Liver (tissue), 9 donors: ENCODE measurements around the gene C2CD2. TPM values are rescaled to one million over a fixed set of nuclear protein-coding genes. Genes with fewer than 3 reads are reported as not detected.

Source experiments
- DNase-seq: peaks from one replicate; pipeline ENCODE4 v3.0.0-alpha.2; 2017; ENCODE audit warnings: low spot score
- H3K27ac ChIP-seq, 2 donors: one replicate each; pipeline ENCODE4 v1.7.0; 2013; ENCODE audit warnings: inconsistent platforms in 2 of 2, low read length in 2 of 2, control low read depth in 1 of 2, low read depth in 1 of 2, mild to moderate bottlenecking in 1 of 2
- H3K27me3 ChIP-seq, 4 donors: one replicate each; pipeline versions ENCODE4 v1.6.1 to v1.7.0; 2013; ENCODE audit warnings: low read length in 3 of 4, inconsistent platforms in 1 of 4, mild to moderate bottlenecking in 1 of 4, moderate library complexity in 1 of 4; ENCODE audit not compliant: control insufficient read depth in 4 of 4, insufficient read depth in 4 of 4
- H3K36me3 ChIP-seq, 4 donors: one replicate each; pipeline versions ENCODE4 v1.6.1 to v1.7.0; 2013; ENCODE audit warnings: low read length in 3 of 4, mild to moderate bottlenecking in 3 of 4, low read depth in 1 of 4, moderate library complexity in 1 of 4; ENCODE audit not compliant: control insufficient read depth in 4 of 4, insufficient read depth in 3 of 4
- H3K4me1 ChIP-seq, 4 donors: one replicate each; pipeline versions ENCODE4 v1.6.1 to v1.7.0; 2013; ENCODE audit warnings: low read length in 3 of 4, mild to moderate bottlenecking in 3 of 4, moderate library complexity in 1 of 4; ENCODE audit not compliant: control insufficient read depth in 4 of 4, insufficient read depth in 4 of 4
- H3K4me3 ChIP-seq, 3 donors: one replicate each; pipeline versions ENCODE4 v1.6.1 to v1.7.0; 2013; ENCODE audit warnings: low read length in 3 of 3, control low read depth in 1 of 3, low read depth in 1 of 3, mild to moderate bottlenecking in 1 of 3
- H3K9ac ChIP-seq, 2 donors: one replicate each; pipeline ENCODE4 v1.7.0; 2013; ENCODE audit warnings: low read length in 2 of 2, mild to moderate bottlenecking in 2 of 2, moderate library complexity in 2 of 2, control low read depth in 1 of 2, low read depth in 1 of 2
- H3K9me3 ChIP-seq, 4 donors: one replicate each; pipeline versions ENCODE4 v1.6.1 to v1.7.0; 2013; ENCODE audit warnings: low read length in 3 of 4; ENCODE audit not compliant: control insufficient read depth in 4 of 4
- CTCF ChIP-seq: fragments of 150-350 bp; IDR thresholded peaks from 2 replicates; pipeline ENCODE4 v1.5.1; 2017; ENCODE audit warnings: improper control_type of control experiment, low read depth, low read length; ENCODE audit not compliant: missing input control
- FOXA2 ChIP-seq: IDR thresholded peaks from 2 replicates; pipeline ENCODE4 v1.6.1; 2016; ENCODE audit warnings: antibody characterized with exemption
- GABPA ChIP-seq, 2 donors: IDR thresholded peaks in 1 of 2; conservative IDR thresholded peaks in 1 of 2; 2 replicates each; pipeline ENCODE4 v1.6.1; 2016; ENCODE audit warnings: antibody characterized with exemption in 2 of 2, mild to moderate bottlenecking in 1 of 2, moderate library complexity in 1 of 2
- HNF4A ChIP-seq, 2 donors: conservative IDR thresholded peaks; 2 replicates each; pipeline ENCODE4 v1.6.1; 2016; ENCODE audit warnings: antibody characterized with exemption in 2 of 2, mild to moderate bottlenecking in 2 of 2
- HNF4G ChIP-seq: IDR thresholded peaks from 2 replicates; pipeline ENCODE4 v1.6.1; 2016; ENCODE audit warnings: antibody characterized with exemption
- JUND ChIP-seq, 2 donors: IDR thresholded peaks; 2 replicates each; pipeline ENCODE4 v1.6.1; 2016; ENCODE audit warnings: antibody characterized with exemption in 2 of 2
- NR2F2 ChIP-seq: IDR thresholded peaks from 2 replicates; pipeline ENCODE4 v1.6.1; 2016; ENCODE audit warnings: antibody characterized with exemption
- RAD21 ChIP-seq, 2 donors: IDR thresholded peaks; 2 replicates each; pipeline ENCODE4 v1.6.1; 2016; ENCODE audit warnings: antibody characterized with exemption in 2 of 2, mild to moderate bottlenecking in 2 of 2
- REST ChIP-seq: IDR thresholded peaks from 2 replicates; pipeline ENCODE4 v1.6.1; 2016; ENCODE audit warnings: antibody characterized with exemption, mild to moderate bottlenecking
- RXRA ChIP-seq, 2 donors: IDR thresholded peaks; 2 replicates each; pipeline ENCODE4 v1.6.1; 2017 to 2018; ENCODE audit warnings: antibody characterized with exemption in 2 of 2, mild to moderate bottlenecking in 1 of 2
- TAF1 ChIP-seq: conservative IDR thresholded peaks from 2 replicates; pipeline ENCODE4 v1.6.1; 2016; ENCODE audit warnings: antibody characterized with exemption, mild to moderate bottlenecking
- YY1 ChIP-seq: IDR thresholded peaks from 2 replicates; pipeline ENCODE4 v1.6.1; 2016; ENCODE audit warnings: antibody characterized with exemption, mild to moderate bottlenecking
- ZBTB33 ChIP-seq: IDR thresholded peaks from 2 replicates; pipeline ENCODE4 v1.6.1; 2016; ENCODE audit warnings: antibody characterized with exemption
- WGBS: extraction: QIAGEN DNeasy Blood & Tissue Kit; methylation state at CpG from one replicate; pipeline ENCODE4 v1.1.7; 2013; 5-methylcytosine and 5-hydroxymethylcytosine counted together
- polyA plus RNA-seq, 2 donors: library from polyadenylated mRNA; stranded (reverse) in 1 of 2; unstranded in 1 of 2; fragments of 200-250 nt in 1 of 2; fragments of >200 nt in 1 of 2; fragmentation: Nextera tagmentation in 1 of 2; extraction: Ambion mirVana in 1 of 2; gene quantifications; one replicate each; pipeline versions ENCODE4 v1.2.1 to v1.2.3, GENCODE V29; 2013 to 2015
- total RNA-seq, 2 donors: library from RNA; depleted of rRNA; stranded (reverse); fragments of >200 nt; gene quantifications; one replicate each; pipeline ENCODE4 v1.2.3, GENCODE V29; 2014
- TF ChIP-seq, protein P1 (sequence below): IDR thresholded peaks from 2 replicates; pipeline ENCODE4 v1.6.1; 2016; ENCODE audit warnings: antibody characterized with exemption
- donor health status: healthy.
- donor health status: healthy.
- donor health status: healthy.
- donor health status: healthy.
- donor health status: healthy.

C2CD2 gene
- total and polyA plus RNA-seq, 4 donors = 2.9 to 17.9 (median 6.0) TPM

GRCh38 chr21:41985662-41986416 is 32.0 kb upstream of the C2CD2 start (continued):
- no peak for TF ChIP-seq RAD21 (IDR thresholded peaks at IDR 0.05)
- TF ChIP-seq YY1 = no peak

GRCh38 chr21:41983229-41983628 is 29.4 kb upstream of the C2CD2 start:
- TF ChIP-seq, protein P1, sequence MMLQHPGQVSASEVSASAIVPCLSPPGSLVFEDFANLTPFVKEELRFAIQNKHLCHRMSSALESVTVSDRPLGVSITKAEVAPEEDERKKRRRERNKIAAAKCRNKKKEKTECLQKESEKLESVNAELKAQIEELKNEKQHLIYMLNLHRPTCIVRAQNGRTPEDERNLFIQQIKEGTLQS = no peak
- no peak for TF ChIP-seq RXRA (IDR thresholded peaks at IDR 0.05)
- no peak for TF ChIP-seq HNF4A (conservative IDR thresholded peaks at IDR 0.05)
- no peak for TF ChIP-seq TAF1
- no peak for TF ChIP-seq HNF4G
- no peak for TF ChIP-seq JUND (IDR thresholded peaks at IDR 0.05)
- TF ChIP-seq NR2F2 = no peak
- TF ChIP-seq ZBTB33 = no peak
- TF ChIP-seq FOXA2 = no peak
- TF ChIP-seq YY1 = no peak
- no peak for TF ChIP-seq GABPA (IDR thresholded peaks at IDR 0.05 in 1 of 2, conservative IDR thresholded peaks at IDR 0.05 in 1 of 2)
- no peak overlapping the region for H3K27ac ChIP-seq
- peaks cover 0 to 6% (median 0%) of the 10 kb centered on the region in 4 donors for H3K9me3 ChIP-seq
- H3K36me3 ChIP-seq = no peaks in the 10 kb centered on the region
- H3K27me3 ChIP-seq = no peaks in the 10 kb centered on the region
- DNase-seq = no peak
- WGBS = 93% methylated on average over 1 of the region's 1 CpG
- H3K4me1 ChIP-seq = peaks cover 0 to 8% (median 2%) of the 10 kb centered on the region in 4 donors
- H3K9ac ChIP-seq = no peak overlapping the region
- no peak overlapping the region for H3K4me3 ChIP-seq

- peaks cover 0 to 6% (median 0%) of the 10 kb centered on the region in 4 donors for H3K9me3 ChIP-seq
- no peak overlapping the region for H3K4me3 ChIP-seq
- no peaks in the 10 kb centered on the region for H3K27me3 ChIP-seq
- no peaks in the 10 kb centered on the region for H3K4me1 ChIP-seq
- DNase-seq = no peak
- H3K36me3 ChIP-seq = no peaks in the 10 kb centered on the region
- no peak for TF ChIP-seq REST
- TF ChIP-seq, protein P1 = no peak
- no peak for TF ChIP-seq GABPA (IDR thresholded peaks at IDR 0.05 in 1 of 2, conservative IDR thresholded peaks at IDR 0.05 in 1 of 2)
- no peak for TF ChIP-seq ZBTB33
- TF ChIP-seq CTCF = no peak
- TF ChIP-seq NR2F2 = no peak
- no peak overlapping the region for H3K27ac ChIP-seq
- H3K9ac ChIP-seq = no peak overlapping the region
Measured at GRCh38 chr21:41980561-41980960, 26.7 kb upstream of the C2CD2 start.
